SK-N-MC (cell line): ENCODE measurements around the gene RABGGTA.
"Not testable (repeated sequence)": the region's sequence is repeated elsewhere in the genome, so short reads cannot be mapped to it uniquely, and the experiment has no call there.

Experiments
- DNase-seq: peaks from one replicate; pipeline ENCODE4 v3.0.0-alpha.2; 2011; ENCODE audit warnings: low read depth, low spot score
- H3K27ac ChIP-seq: fragments of 200-600 bp; sonication (generic); 2 replicates; pipeline ENCODE4 v1.5.1; 2016; ENCODE audit warnings: mixed run types
- H3K36me3 ChIP-seq: fragments of 200-600 bp; sonication (generic); 2 replicates; pipeline ENCODE4 v1.6.1; 2017; ENCODE audit warnings: antibody characterized with exemption, low read length, mixed read lengths; ENCODE audit not compliant: insufficient read depth
- H3K4me3 ChIP-seq: fragments of 200-600 bp; sonication (generic); 2 replicates; pipeline ENCODE4 v1.5.1; 2016
- H3K9ac ChIP-seq: fragments of 200-600 bp; sonication (generic); 2 replicates; pipeline ENCODE4 v1.8.0; 2017; ENCODE audit warnings: mixed run types, mixed read lengths; ENCODE audit not compliant: insufficient read length
- H3K9me3 ChIP-seq: fragments of 200-600 bp; sonication (generic); 2 replicates; pipeline ENCODE4 v1.6.1; 2017; ENCODE audit warnings: low read depth, mild to moderate bottlenecking, antibody characterized with exemption, low read length, moderate library complexity, mixed read lengths
- EZH2 ChIP-seq: fragments of 200-600 bp; sonication (generic); IDR thresholded peaks from one replicate; pipeline ENCODE4 v1.6.1; 2017; ENCODE audit warnings: antibody characterized with exemption
- FOXP2 ChIP-seq: optimal IDR thresholded peaks from 2 replicates; pipeline ENCODE3; 2011; ENCODE audit warnings: mild to moderate bottlenecking, moderate library complexity; ENCODE audit not compliant: insufficient read depth; ENCODE audit errors: extremely low read length, control extremely low read depth
- POLR2AphosphoS5 ChIP-seq: IDR thresholded peaks from 2 replicates; pipeline ENCODE4 v1.6.1; 2012; ENCODE audit warnings: mild to moderate bottlenecking, low read depth, low read length, borderline replicate concordance

RABGGTA gene

GRCh38 chr14:24254630-24255392, 16.6 kb downstream of the RABGGTA start:
- Histone ChIP-seq H3K9me3 (no peaks in the 10 kb centered on the region), H3K36me3 (no peaks in the 10 kb centered on the region), H3K4me3 (no peak overlapping the region), H3K9ac (no peak overlapping the region), H3K27ac (no peak overlapping the region)
- TF ChIP-seq EZH2: no peak
- no peak for TF ChIP-seq POLR2AphosphoS5
- TF ChIP-seq FOXP2: no peak
- DNase-seq: no peak

- Histone ChIP-seq H3K36me3 (no peaks in the 10 kb centered on the region), H3K4me3 (no peak overlapping the region), H3K9ac (no peak overlapping the region), H3K9me3 (no peaks in the 10 kb centered on the region), H3K27ac (no peak overlapping the region)
- TF ChIP-seq FOXP2 (no peak), POLR2AphosphoS5 (no peak), EZH2 (no peak)
- no peak for DNase-seq
Measured at GRCh38 chr14:24253936-24254335, 17.5 kb downstream of the RABGGTA start.

GRCh38 chr14:24252289-24253124, 18.9 kb downstream of the RABGGTA start:
- no peak overlapping the region for H3K4me3 ChIP-seq
- TF ChIP-seq EZH2 (no peak), POLR2AphosphoS5 (no peak), FOXP2 (no peak)
- H3K27ac ChIP-seq: no peak overlapping the region
- no peaks in the 10 kb centered on the region for H3K36me3 ChIP-seq
- H3K9ac ChIP-seq: no peak overlapping the region
- H3K9me3 ChIP-seq: no peaks in the 10 kb centered on the region
- DNase-seq: no peak

DNA sequence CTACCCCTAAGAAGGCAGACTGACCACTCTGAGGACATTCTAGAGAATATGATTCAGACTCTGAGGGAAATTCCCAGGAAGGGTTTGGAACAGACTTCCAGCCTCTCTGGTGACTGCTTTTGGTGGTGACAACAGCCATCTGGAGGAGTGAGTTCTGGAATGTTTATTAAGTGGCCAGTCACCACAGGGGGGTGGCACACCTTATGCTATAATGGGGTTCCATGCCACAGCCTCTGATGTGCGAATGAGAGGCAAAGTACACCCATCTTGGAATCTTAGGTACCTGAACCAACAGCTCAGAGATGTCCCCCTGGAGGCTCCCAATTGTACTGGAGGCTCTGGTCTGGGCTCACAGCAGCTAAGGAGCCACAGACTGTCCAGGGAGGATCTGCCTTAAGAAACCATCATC, 19.5 kb downstream of the RABGGTA start:
- H3K27ac ChIP-seq: no peak overlapping the region

DNA sequence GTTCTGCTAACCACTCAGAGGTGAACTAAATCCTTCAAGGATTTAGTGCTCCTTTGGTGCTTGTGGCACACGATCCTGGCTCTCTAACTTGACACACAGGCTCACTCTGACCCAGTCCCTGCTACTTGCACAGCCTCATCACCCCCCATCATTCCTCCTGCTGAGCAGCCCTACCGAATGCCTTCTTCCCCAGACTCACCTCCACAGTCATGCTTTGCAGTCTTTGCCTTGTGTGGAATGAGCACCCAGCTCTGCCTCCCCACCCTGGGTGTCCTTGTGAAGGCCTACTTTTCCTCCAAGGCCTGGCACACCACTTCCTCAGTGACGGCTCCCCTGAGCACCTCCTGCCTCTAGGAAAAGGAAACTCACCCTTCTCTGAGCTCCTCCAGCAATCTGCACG, 21.0 kb downstream of the RABGGTA start:
- H3K4me3 ChIP-seq: no peak overlapping the region

More for the DNA sequence above, 19.5 kb downstream of the RABGGTA start:
- Histone ChIP-seq H3K9ac (no peak overlapping the region), H3K9me3 (no peaks in the 10 kb centered on the region), H3K36me3 (no peaks in the 10 kb centered on the region), H3K4me3 (no peak overlapping the region)
- DNase-seq: no peak
- no peak for TF ChIP-seq EZH2
- no peak for TF ChIP-seq FOXP2
- no peak for TF ChIP-seq POLR2AphosphoS5

DNA sequence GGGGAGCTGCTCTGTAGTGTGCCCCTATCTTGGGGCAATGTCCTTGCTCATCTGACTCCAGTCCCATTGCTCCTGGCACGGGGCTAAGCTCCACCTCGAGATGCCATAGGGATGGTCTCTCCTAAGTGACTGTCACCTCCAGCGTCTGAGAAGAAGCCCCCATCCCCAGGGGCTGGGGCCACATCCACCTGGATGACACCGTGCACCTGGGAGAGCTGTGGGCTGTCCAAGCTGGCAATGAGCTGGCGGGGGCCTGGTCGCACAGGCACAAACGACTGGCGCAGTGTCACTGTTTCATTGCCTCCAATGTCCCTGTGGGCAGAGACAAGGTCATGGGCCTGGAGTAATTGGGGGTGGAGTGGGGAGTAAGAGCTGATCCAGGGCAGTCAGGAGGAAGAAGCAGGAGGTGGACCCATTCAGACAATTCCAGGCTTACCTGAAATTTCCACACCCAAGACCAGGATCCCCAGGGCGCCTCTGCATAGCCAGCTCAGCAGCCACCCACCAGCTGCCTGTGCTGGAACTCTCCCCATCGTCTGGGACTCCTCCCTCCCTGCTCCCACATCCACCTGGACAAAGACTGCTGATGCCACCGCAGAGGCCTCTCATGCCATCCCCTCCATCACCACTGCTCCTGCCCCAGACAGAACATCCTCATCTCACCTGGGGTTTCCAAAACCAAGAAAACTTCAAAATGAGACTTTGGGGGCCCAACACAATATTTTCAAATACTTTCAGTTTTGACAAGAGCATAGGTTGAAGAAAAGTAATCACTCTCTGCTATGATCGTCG, 22.0 kb downstream of the RABGGTA start:
- TF ChIP-seq POLR2AphosphoS5 (no peak), EZH2 (no peak)
- DNase-seq: no peak
- no peak overlapping the region for H3K4me3 ChIP-seq
- no peak overlapping the region for H3K27ac ChIP-seq
- H3K36me3 ChIP-seq: no peaks in the 10 kb centered on the region
- no peaks in the 10 kb centered on the region for H3K9me3 ChIP-seq
- H3K9ac ChIP-seq: no peak overlapping the region

More for the DNA sequence above, 21.0 kb downstream of the RABGGTA start:
- peak overlapping the region; percentile 26 for H3K9ac ChIP-seq
- no peak for TF ChIP-seq POLR2AphosphoS5
- no peak for TF ChIP-seq EZH2
- TF ChIP-seq FOXP2: no peak
- no peak overlapping the region for H3K27ac ChIP-seq
- H3K9me3 ChIP-seq: no peaks in the 10 kb centered on the region
- no peaks in the 10 kb centered on the region for H3K36me3 ChIP-seq
- DNase-seq: no peak

DNA sequence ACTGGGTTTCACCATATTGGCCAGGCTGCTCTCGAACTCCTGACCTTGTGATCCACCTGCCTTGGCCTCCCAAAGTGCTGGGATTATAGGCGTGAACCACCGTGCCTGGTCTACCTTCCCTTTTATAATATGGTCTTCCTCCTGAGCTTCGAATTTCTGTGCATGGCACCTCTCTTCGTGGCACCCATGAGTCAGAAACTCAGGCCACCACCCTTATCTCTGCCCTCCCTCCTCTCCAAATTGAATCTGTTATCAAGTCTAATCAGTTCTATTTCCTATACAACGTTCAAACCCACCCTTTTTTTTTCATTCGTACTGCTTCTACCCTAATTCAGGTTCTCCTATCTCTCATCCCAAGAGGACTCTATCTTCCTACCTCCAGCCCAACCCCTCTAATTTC, 24.0 kb downstream of the RABGGTA start:
- DNase-seq: no peak
- no peak overlapping the region for H3K9ac ChIP-seq

GRCh38 chr14:24246765-24247212, 24.6 kb downstream of the RABGGTA start:
- H3K27ac ChIP-seq: no peak overlapping the region
- no peaks in the 10 kb centered on the region for H3K36me3 ChIP-seq
- no peaks in the 10 kb centered on the region for H3K9me3 ChIP-seq
- DNase-seq: no peak
- no peak overlapping the region for H3K9ac ChIP-seq
- no peak for TF ChIP-seq POLR2AphosphoS5
- TF ChIP-seq FOXP2: no peak
- TF ChIP-seq EZH2: no peak
- H3K4me3 ChIP-seq: no peak overlapping the region

More for the DNA sequence above, 24.0 kb downstream of the RABGGTA start:
- H3K4me3 ChIP-seq: no peak overlapping the region
- H3K36me3 ChIP-seq: no peaks in the 10 kb centered on the region
- no peaks in the 10 kb centered on the region for H3K9me3 ChIP-seq
- TF ChIP-seq POLR2AphosphoS5 (no peak), FOXP2 (no peak), EZH2 (no peak)
- no peak overlapping the region for H3K27ac ChIP-seq

DNA sequence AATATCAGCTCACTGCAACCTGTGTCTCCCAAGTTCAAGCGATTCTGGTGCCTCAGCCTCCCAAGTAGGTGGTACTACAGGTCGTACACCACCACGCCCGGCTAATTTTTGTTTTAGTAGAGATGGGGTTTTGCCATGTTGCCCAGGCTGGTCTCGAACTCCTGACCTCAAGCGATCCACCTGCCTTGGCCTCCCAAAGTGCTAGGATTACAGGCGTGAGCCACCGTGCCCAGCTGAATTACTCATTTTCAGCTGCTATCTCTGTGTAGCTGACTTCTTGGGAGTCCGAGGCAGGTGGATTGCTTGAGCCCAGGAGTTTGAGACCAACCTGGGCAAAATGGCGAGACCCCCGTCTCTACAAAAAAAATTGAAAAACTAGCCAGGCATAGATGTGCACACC, 26.0 kb downstream of the RABGGTA start:
- not testable (repeated sequence) for H3K36me3 ChIP-seq, H3K9ac ChIP-seq, H3K9me3 ChIP-seq, H3K4me3 ChIP-seq, DNase-seq, H3K27ac ChIP-seq
